Central memory CD8-positive, alpha-beta T cell (primary cell): ENCODE data around the gene AKAP9.
"Not testable (repeated sequence)": the region's sequence is repeated elsewhere in the genome, so short reads cannot be mapped to it uniquely, and the experiment has no call there.

Experiments
- ATAC-seq: fragments of 150-1000 bp; cut with Tn5 transposase; replicated peaks from 2 replicates; pipeline ENCODE4 v1.10.0; 2022; ENCODE audit warnings: mild to moderate bottlenecking, moderate FRiP score, moderate number of reproducible peaks; ENCODE audit not compliant: poor library complexity, severe bottlenecking; ENCODE audit errors: extremely low read depth
- DNase-seq, 2 donors: peaks; one replicate each; pipeline ENCODE4 v3.0.0; 2021; ENCODE audit warnings: low spot score in 2 of 2
- H3K27ac Mint-ChIP-seq: one replicate; pipeline ENCODE4 v1.8.0; 2022; ENCODE audit warnings: low read depth, mild to moderate bottlenecking, moderate library complexity, mixed read lengths
- H3K27me3 Mint-ChIP-seq: one replicate; pipeline ENCODE4 v1.8.0; 2022; ENCODE audit warnings: mixed read lengths
- H3K36me3 Mint-ChIP-seq: one replicate; pipeline ENCODE4 v1.8.0; 2022; ENCODE audit warnings: mild to moderate bottlenecking, moderate library complexity, mixed read lengths; ENCODE audit not compliant: insufficient read depth
- H3K4me1 Mint-ChIP-seq: one replicate; pipeline ENCODE4 v1.8.0; 2022; ENCODE audit warnings: mixed read lengths
- H3K4me3 Mint-ChIP-seq: one replicate; pipeline ENCODE4 v1.8.0; 2022; ENCODE audit warnings: mild to moderate bottlenecking, moderate library complexity, mixed read lengths
- H3K9me3 Mint-ChIP-seq: one replicate; pipeline ENCODE4 v1.8.0; 2022; ENCODE audit warnings: mixed read lengths

Gene AKAP9

GRCh38 chr7:92057375-92057774 is 116.7 kb downstream of the AKAP9 start:
- Mint-ChIP-seq H3K27ac (peak overlapping the region; percentile 35), H3K36me3 (peaks cover 12% of the 10 kb centered on the region), H3K4me1 (peaks cover 13% of the 10 kb centered on the region), H3K27me3 (no peaks in the 10 kb centered on the region), H3K4me3 (no peak overlapping the region), H3K9me3 (no peaks in the 10 kb centered on the region)
- no peak for ATAC-seq
- DNase-seq = no peak

- Mint-ChIP-seq H3K4me1 (peaks cover 13% of the 10 kb centered on the region), H3K4me3 (no peak overlapping the region), H3K36me3 (peaks cover 15% of the 10 kb centered on the region), H3K9me3 (no peaks in the 10 kb centered on the region), H3K27me3 (no peaks in the 10 kb centered on the region), H3K27ac (peak overlapping the region; percentile 35)
- ATAC-seq = peak; percentile 82
- no peak for DNase-seq
Measured at GRCh38 chr7:92058040-92058439, 117.4 kb downstream of the AKAP9 start.

GRCh38 chr7:92058899-92059298 is 118.2 kb downstream of the AKAP9 start:
- Mint-ChIP-seq H3K4me3 (no peak overlapping the region), H3K36me3 (peaks cover 18% of the 10 kb centered on the region), H3K27me3 (no peaks in the 10 kb centered on the region), H3K4me1 (peaks cover 13% of the 10 kb centered on the region), H3K27ac (no peak overlapping the region), H3K9me3 (no peaks in the 10 kb centered on the region)
- no peak for ATAC-seq
- DNase-seq = no peak

GRCh38 chr7:92061154-92061553 is 120.5 kb downstream of the AKAP9 start:
- Mint-ChIP-seq H3K27me3 (no peaks in the 10 kb centered on the region), H3K4me3 (no peak overlapping the region), H3K4me1 (peaks cover 13% of the 10 kb centered on the region), H3K27ac (no peak overlapping the region), H3K36me3 (peaks cover 24% of the 10 kb centered on the region), H3K9me3 (no peaks in the 10 kb centered on the region)
- DNase-seq (no peak), ATAC-seq (no peak)

GRCh38 chr7:92064438-92065029 is 123.9 kb downstream of the AKAP9 start:
- no peak overlapping the region for H3K27ac Mint-ChIP-seq
- no peak for ATAC-seq
- peaks cover 42% of the 10 kb centered on the region for H3K36me3 Mint-ChIP-seq
- no peaks in the 10 kb centered on the region for H3K4me1 Mint-ChIP-seq
- H3K4me3 Mint-ChIP-seq = no peak overlapping the region
- H3K9me3 Mint-ChIP-seq = no peaks in the 10 kb centered on the region
- H3K27me3 Mint-ChIP-seq = no peaks in the 10 kb centered on the region
- DNase-seq = no peak

GRCh38 chr7:92071032-92071431 is 130.4 kb downstream of the AKAP9 start:
- no peak for ATAC-seq
- peak overlapping the region; percentile 4 for H3K27ac Mint-ChIP-seq
- H3K27me3 Mint-ChIP-seq = no peaks in the 10 kb centered on the region
- H3K4me1 Mint-ChIP-seq = no peaks in the 10 kb centered on the region
- DNase-seq = no peak
- H3K9me3 Mint-ChIP-seq = no peaks in the 10 kb centered on the region
- no peak overlapping the region for H3K4me3 Mint-ChIP-seq
- peaks cover 42% of the 10 kb centered on the region for H3K36me3 Mint-ChIP-seq

GRCh38 chr7:92072121-92072520 is 131.5 kb downstream of the AKAP9 start:
- H3K36me3 Mint-ChIP-seq = peaks cover 38% of the 10 kb centered on the region
- H3K27ac Mint-ChIP-seq = no peak overlapping the region
- no peaks in the 10 kb centered on the region for H3K4me1 Mint-ChIP-seq
- ATAC-seq (no peak), DNase-seq (no peak)
- H3K27me3 Mint-ChIP-seq = no peaks in the 10 kb centered on the region
- no peak overlapping the region for H3K4me3 Mint-ChIP-seq
- H3K9me3 Mint-ChIP-seq = no peaks in the 10 kb centered on the region

GRCh38 chr7:92072708-92073107 is 132.0 kb downstream of the AKAP9 start:
- DNase-seq (no peak), ATAC-seq (no peak)
- H3K36me3 Mint-ChIP-seq = peaks cover 41% of the 10 kb centered on the region
- no peaks in the 10 kb centered on the region for H3K27me3 Mint-ChIP-seq
- H3K4me1 Mint-ChIP-seq = no peaks in the 10 kb centered on the region
- H3K4me3 Mint-ChIP-seq = no peak overlapping the region
- no peaks in the 10 kb centered on the region for H3K9me3 Mint-ChIP-seq
- no peak overlapping the region for H3K27ac Mint-ChIP-seq

- Mint-ChIP-seq H3K9me3 (no peaks in the 10 kb centered on the region), H3K36me3 (peaks cover 39% of the 10 kb centered on the region), H3K27ac (no peak overlapping the region), H3K4me3 (no peak overlapping the region), H3K4me1 (no peaks in the 10 kb centered on the region), H3K27me3 (no peaks in the 10 kb centered on the region)
- DNase-seq (no peak), ATAC-seq (no peak)
Measured at GRCh38 chr7:92075455-92076158, 134.9 kb downstream of the AKAP9 start.

GRCh38 chr7:92076509-92076908 is 135.8 kb downstream of the AKAP9 start:
- H3K36me3 Mint-ChIP-seq = peaks cover 34% of the 10 kb centered on the region
- ATAC-seq (no peak), DNase-seq (no peak)
- no peak overlapping the region for H3K4me3 Mint-ChIP-seq
- no peaks in the 10 kb centered on the region for H3K4me1 Mint-ChIP-seq
- no peak overlapping the region for H3K27ac Mint-ChIP-seq
- H3K9me3 Mint-ChIP-seq = no peaks in the 10 kb centered on the region
- H3K27me3 Mint-ChIP-seq = no peaks in the 10 kb centered on the region

- H3K27ac Mint-ChIP-seq, ATAC-seq, DNase-seq, H3K9me3 Mint-ChIP-seq, H3K4me3 Mint-ChIP-seq, H3K4me1 Mint-ChIP-seq, H3K27me3 Mint-ChIP-seq: not testable (repeated sequence)
- H3K36me3 Mint-ChIP-seq = peaks cover 52% of the 10 kb centered on the region
Measured at GRCh38 chr7:92083922-92084321, 143.3 kb downstream of the AKAP9 start.

- Mint-ChIP-seq H3K4me1 (no peaks in the 10 kb centered on the region), H3K27ac (peak overlapping the region; percentile 26), H3K9me3 (no peaks in the 10 kb centered on the region), H3K36me3 (peaks cover 51% of the 10 kb centered on the region), H3K27me3 (no peaks in the 10 kb centered on the region), H3K4me3 (no peak overlapping the region)
- no peak for DNase-seq
- no peak for ATAC-seq
Measured at GRCh38 chr7:92088266-92088665, 147.6 kb downstream of the AKAP9 start.

GRCh38 chr7:92092210-92092609 is 151.5 kb downstream of the AKAP9 start:
- no peaks in the 10 kb centered on the region for H3K27me3 Mint-ChIP-seq
- no peak for ATAC-seq
- no peaks in the 10 kb centered on the region for H3K4me1 Mint-ChIP-seq
- H3K27ac Mint-ChIP-seq = no peak overlapping the region
- H3K4me3 Mint-ChIP-seq = no peak overlapping the region
- H3K36me3 Mint-ChIP-seq = peaks cover 43% of the 10 kb centered on the region
- DNase-seq = no peak
- no peaks in the 10 kb centered on the region for H3K9me3 Mint-ChIP-seq
